GM20431 (cell line): ENCODE measurements around the gene CADM2.

Experiments used
- in situ Hi-C: fragments of 300-500 bp; cut with MseI, MboI; formaldehyde crosslinking; loops from one replicate; pipeline ENCODE4 v1.15.0; 2020; ENCODE audit warnings: low sequenced_read_pairs; ENCODE audit not compliant: unreplicated experiment

The CADM2 gene

DNA sequence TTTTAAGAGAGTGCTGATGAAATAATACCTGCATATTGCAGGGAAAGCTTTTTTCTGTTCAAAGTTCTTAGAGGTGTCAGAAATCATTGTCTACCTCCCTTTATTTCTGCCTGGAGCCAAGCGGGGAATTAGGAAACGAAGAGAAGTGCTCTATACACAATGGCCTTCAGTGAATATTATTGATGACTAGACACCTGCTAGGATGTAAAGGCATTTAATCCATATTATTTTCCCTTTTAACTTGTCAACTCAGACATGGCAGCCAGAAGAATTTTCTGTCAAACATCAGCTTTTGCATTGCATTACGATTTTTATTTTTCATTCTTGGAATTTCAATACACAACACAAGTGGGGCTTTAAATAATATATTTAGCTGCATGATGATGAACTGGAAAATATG is 24.7 kb downstream of the CADM2 start:
- in situ Hi-C loops, result no loop called here

DNA sequence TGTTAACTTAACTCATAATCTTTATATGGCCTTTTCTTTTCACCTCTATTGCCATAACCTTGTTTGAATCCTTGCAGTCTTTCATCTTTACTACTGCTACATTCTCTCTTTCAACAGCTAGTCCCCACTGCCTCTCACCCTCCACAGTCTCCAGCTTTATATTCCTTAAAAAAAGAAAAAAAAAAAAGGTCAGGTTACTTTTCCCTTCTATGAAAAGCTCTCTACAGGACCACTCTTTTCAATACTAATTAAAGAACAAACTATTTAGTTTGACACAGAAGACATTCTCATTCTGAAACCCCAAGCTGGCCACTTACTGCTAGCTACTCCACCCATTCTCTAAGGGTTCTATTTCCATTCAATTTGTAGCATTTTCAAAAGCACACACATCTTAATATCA is 25.6 kb downstream of the CADM2 start:
- in situ Hi-C loops, result no loop called here

DNA sequence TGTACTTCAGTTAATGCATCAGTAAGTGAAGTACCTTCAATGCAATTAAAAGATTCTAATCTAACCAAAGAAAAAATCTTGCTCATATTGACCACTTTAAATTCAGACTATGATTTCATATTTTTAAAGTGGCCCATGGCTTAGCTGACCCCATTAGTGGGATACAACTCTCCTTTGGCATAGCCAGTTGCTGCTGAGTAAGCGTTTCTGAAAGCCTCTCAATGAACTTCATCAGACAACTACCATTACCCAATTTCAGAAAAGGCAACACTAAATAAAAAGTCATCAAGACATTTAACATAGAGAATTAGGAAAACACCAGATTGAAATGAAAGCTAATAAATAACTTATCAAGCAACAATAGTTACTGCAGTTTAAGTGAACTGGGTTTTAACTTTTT is 27.0 kb downstream of the CADM2 start:
- in situ Hi-C loops, result no loop called here

DNA sequence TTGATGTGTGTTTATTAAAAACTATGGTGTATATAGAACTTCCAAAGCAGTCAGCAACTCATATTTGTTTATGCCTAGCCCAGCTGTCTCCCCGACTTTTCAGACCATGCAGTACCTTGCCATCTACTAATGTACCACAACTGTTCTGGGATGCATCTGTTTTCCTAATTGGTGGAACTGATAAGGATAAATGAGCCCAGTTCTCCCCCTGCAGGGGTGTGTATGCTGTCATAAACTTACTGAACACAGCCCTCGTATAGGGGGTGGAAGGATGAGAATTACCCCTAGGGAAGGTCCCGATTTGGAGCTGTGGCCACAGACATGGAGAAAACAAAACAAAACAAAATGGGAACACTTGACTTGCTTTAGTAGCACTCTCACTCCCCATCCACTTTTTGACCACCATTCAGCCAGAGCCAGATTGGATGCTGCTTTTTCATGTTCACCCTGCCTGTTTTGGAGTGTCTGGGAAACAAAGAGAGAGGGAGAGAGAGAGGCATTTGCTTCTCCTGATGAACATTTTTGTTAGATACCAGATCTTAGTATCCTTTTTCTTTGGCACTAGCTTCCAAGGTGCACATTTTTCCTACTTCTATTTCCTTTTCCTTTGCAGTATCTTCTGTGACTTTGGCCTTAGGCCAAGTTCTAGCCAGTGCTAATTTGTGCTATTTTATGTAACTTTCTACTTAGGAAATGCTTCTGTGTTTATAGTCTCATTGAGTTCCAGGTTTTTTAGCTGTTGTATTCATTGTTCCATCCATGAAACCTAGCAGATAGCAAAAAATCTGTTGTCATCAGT is 29.1 kb downstream of the CADM2 start:
- in situ Hi-C loops, result no loop called here

DNA sequence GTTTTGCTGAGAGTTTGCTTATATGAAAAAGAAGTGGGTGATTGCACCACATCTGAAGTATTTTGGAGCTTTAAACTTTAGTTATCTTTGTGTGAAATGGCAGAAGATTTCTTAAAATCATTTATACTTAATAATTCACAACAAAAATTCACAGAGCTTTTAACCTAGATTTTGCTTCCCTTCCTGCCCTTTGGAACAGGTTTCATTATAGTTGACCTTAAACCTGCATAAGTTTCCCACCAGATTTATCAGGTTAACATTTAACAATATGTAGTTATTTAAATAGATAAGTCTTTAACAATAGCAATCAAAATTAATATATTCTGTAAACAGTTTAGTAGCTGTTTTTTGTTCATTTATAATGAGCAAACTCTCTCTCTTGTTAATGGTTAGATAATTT is 30.3 kb downstream of the CADM2 start:
- in situ Hi-C loops, result no loop called here

DNA sequence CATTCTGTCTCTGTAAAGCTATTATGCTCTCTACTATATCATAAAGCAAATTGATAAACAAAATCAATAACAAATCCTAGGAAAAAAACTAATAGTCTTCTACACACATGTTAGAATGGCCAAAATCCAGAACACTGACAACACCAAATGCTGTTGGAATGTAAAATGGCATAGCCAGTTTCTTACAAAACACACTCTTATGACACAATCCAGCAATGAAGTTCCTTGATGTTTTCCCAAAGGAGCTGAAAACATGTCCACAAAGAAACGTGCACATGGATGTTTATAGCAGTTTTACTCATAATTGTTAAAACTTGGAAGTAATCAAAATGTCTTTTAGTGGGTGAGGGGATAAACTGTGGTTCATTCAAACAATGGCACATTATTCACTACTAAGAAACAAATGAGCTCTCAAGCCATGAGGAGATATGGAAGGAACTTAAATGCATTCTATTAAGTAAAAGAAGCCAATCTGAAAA is 32.7 kb downstream of the CADM2 start:
- in situ Hi-C loops, result no loop called here

DNA sequence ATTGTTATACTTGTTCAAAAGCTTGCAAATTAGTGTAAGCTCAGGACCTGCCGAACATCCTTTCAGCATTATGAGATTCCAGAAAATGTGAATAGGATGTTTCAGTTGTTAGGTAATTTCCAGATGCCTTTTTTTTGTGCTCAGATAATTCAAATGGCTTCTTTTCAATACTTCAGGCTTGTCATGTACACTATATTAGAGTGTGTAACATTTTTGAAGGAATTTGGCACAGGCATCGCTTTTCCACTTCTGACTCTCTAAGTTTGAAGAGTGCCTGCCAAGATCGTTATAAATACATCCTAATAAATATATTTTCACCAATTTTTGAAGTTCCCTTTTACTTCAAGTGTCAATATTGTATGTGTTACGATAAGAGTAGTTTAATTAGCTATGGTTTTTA is 35.2 kb downstream of the CADM2 start:
- in situ Hi-C loops, result no loop called here

DNA sequence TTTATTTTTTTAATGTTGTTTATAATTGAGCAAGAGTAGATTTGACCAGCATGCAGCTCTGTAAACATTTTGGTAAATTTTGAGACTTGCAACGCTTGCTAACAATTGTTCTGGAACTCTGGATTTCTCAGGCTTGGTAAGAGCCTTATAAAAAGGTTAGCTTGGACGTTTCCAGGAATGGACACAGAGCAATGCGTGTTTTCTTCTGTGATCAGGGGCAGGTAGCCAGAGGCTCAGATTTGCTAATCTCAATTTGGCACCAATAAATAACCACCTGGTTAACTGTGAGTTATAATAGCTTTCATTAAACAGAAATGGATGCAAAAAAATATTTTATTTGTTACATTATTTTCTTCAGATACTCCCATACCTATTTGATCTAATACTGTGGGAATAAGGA is 39.8 kb downstream of the CADM2 start:
- in situ Hi-C loops, result no loop called here

DNA sequence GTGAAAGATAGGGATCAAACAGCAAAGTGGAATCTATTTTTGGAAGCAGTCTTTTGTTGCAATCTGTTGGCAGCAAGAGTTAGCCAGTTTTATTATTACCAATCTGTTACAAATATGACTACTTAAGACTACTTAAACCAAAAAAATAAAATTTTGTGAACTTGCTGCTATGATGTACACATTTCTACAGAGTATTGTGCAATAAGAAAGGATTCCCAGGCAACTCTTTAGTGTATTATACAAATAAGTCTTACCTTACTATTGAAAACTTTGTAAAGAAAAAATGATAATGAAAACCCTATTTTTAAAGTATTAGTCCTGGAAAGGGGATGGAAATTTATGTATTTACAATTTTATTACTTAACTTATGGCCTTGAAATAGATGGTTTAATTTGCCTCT is 44.7 kb downstream of the CADM2 start:
- in situ Hi-C loops, result no loop called here

DNA sequence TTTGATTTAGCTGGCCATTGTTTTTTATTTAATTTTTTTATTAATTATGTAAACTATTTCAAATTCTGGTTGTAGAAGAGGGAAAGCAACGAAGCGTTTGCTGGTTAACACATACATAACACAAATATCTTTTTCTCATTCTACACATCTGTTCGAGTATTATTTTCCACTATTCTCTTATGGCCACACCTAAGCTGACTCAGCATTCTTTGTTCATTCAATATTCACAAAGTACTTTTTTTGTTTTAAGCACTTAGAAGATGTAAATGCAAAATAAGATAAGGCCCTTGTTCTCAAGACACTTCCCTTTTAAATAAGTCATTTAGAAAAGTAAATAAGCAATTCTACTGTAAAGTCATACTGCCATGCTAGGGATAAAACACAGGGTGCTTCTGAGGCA is 45.4 kb downstream of the CADM2 start:
- in situ Hi-C loops, result no loop called here

DNA sequence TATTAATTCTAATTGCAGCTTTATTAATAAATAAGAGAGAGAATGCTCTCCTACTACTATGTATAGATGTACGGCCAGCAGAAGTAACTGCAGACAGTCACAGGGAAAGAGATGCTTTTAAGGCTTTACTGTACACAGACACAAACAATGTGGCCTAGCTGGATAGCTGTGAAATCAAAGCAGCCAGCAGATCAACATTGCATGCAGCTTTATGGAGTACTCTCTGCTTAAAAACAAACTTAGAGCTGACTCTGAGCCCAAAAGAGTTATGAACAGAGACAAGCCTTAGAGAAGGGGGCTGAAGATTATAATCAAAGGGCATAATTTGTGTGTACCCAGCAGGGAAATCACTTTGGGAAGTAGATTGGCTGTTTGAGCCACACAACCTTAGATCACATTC is 47.2 kb downstream of the CADM2 start:
- in situ Hi-C loops, result no loop called here

DNA sequence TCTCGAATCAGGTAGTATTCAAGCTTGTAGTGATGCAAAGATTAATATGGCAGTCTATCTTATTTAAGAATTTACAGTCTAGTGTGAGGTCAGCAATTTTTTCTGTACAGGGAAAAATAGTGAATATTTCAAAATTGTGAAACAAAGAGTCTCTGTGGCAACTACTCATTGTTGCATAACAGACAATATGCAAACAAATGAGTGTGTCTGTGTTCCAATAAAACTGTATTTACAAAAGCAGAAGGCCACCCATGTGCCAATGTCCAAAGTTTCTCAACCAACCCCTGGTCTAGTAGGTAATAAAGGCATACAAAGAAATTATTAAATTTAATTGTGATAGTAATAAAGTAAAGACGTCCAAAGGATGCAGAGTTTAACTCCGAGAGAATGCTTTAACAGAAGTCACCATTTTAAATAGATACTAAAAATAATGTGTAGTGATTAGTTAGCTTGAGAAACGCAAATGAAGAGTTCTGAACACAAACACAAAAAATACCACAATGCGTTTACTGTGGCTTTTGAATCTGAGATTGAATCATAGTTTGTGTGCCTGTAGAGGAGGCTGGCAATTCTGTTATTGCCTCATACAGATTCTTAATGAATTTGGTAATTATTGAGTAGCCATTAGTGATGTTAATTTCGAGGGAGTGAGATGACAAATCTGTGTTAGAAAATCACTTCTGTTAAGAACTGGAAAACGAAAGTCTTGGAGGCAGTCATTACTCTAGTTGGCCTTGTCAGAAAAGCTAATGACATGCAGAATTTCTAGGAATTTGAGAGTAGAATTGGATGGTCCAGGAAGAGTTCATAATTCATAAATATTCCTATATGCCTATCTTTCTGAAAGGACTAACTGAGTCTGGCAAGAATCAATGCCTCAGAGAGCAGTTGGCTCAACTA is 48.7 kb downstream of the CADM2 start:
- in situ Hi-C loops, result no loop called here

DNA sequence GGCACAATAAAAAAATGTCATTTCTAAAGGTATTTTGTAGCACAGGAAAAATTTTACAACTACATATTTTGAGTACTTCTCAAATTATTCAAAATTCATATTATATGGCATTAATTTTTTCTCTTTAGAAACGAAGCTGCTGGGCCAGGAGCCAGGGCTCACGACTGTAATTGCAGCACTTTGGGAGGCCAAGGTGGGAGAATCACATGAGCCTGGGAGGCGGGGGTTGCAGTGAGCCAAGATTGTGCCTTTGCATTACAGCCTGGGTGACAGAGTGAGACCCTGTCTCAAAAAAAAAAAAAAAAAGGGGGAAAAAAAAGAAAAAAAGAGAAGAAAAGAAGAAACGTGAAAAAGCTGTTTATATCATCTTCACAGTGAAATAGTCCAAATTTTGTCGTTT is 62.0 kb downstream of the CADM2 start:
- in situ Hi-C loops, result no loop called here

DNA sequence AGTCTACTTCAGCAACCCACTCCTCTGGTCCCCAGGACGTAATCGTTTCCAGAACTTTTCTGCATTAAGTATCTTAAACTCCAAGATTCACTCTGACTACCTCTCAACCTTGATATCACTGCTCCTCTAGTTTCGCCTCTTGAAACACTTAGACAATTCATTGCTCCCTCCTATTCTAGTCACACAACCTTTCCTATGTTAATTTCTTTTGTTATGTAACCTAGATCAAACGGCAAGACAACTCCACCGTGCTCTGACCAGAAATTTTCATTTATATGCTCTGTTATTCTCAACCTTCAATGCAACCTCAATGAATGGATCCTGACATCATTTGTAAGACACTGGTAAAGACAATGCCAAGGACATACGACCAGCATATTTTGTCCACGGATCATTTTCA is 71.3 kb downstream of the CADM2 start:
- in situ Hi-C loops, result no loop called here

DNA sequence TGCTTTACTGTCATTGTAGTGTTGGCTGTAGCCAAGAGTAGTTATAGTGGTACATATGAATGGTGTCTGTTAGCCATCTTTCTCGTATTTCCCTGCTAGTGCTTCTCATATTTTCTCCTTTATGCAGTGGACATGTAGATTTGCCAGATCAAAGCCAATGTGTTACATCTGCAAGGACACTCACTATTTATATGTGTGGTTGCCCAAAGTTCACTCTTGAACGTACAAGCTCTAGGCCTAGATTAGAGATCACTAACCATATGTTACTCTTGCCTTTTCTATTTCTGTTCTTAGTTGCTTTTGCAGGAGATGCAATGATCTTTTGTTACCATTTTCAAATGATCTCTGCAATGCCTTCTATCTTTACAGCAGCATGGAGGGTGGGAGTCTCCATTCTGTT is 78.4 kb downstream of the CADM2 start:
- in situ Hi-C loops, result no loop called here

DNA sequence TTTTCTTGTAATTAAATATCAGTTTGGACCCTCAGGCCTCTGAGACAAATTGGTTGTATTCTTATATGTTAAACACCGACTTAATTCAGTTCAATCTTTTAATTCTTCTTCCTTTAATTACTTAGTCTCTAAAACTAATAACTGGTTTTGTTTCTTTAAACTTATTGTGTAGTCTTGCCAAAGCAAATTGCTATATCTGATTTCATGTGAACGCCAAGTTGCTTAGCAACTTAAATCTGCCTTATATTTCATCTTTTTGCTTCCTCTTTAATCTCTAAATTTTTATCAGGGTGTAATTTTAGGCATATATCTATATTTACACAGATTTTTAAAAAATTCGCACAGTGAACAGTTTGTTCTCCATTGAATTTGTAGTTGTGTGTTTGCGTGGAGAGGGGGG is 82.2 kb downstream of the CADM2 start:
- in situ Hi-C loops, result no loop called here

DNA sequence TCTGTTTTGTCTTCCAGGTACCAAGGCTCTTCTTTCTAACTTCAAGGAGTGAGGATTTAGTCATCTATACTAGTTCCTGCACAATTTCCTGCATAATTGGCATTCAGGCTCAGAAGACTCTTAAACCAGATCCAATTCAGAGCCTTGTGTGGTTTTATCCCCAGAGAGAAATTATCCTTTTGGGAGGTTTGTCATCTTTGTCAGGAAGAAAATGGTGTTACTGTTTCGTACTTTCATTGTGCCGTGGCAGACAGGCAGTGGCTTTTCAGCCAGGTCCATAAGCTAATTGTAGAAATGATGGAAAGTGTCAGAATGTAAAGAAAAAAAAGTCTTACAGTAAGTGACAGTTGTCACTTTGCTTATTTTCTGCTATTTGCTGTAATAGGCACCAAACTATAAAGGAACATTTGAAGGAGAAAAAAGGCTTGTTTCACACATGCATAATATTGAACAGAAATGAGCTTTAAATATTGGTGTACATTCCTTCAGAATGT is 82.8 kb downstream of the CADM2 start:
- in situ Hi-C loops, result no loop called here

DNA sequence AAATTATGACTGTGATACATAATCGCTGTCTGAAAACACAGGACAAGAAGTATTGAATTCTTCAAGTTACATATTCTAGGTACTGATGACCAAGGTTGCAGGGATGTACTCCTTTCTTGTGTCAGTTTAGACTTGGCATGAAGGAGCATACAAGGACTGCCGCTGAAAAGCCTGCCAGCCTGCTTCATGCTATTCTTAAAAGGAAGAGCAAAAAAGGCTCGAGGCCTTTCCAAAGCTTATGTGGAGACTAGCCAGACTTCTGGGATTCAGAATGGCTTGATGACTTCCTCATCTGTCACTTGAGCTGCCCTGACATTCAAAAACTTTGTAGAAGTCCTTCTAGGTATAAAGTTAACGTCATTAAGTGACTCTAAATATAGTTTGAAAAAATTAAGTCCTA is 92.0 kb downstream of the CADM2 start:
- in situ Hi-C loops, result no loop called here

DNA sequence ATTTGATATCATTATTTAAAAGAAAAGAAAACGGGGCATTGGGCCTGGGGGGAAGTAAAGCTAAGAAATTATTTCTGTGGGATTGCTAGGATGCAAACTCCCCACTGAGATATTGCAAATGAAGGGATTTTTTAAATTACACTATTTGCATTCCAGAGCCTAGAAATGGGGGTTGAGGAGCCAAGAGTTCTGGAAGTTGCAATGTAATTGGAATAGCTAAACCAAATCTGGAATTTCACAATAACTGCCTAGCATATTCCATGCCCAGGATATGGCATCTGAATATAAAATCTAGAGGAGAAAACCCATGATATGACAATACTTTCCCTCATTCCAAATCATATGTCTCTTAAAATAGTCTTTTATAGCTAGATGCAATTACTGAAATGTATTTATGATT is 93.0 kb downstream of the CADM2 start:
- in situ Hi-C loops, result no loop called here

DNA sequence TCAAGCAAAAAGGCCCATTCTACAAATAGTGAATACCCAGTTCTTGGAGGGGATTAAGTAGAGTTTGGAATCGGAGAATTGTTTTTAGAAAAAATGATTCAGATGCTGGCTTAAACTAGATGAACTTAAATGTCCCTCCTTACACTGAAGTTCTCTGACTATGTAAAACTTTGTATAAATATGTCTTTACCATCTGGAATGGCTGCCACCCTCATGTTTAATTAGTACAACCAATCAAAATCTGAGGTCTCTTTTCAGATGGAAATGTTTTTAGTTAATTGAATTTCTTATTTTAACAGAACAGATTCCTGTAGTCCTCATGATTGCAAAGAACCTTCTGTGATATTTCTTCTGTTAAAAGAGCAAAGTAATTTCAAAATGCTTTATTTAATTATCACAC is 94.8 kb downstream of the CADM2 start:
- in situ Hi-C loops, result no loop called here

DNA sequence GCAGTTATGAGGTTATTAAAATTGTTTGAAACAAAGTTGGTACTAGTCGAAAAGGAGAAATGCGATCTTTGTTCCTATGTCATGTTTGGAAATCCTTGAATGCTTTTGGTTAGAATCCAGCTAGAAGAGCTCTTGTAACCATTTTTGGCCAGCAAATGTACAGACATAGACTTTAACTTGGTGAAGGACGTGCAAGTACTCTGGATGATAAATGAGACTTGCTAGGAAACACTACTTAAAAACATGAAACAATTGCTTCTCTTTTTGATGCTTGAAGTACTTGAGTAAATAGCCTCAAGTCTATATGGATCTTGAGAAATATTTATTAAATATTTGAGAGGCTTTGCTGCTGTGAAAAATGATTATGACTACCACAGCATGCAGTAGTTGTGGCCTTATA is 95.8 kb downstream of the CADM2 start:
- in situ Hi-C loops, result no loop called here
